Measurements from ENCODE around the gene CUBN.

DNA sequence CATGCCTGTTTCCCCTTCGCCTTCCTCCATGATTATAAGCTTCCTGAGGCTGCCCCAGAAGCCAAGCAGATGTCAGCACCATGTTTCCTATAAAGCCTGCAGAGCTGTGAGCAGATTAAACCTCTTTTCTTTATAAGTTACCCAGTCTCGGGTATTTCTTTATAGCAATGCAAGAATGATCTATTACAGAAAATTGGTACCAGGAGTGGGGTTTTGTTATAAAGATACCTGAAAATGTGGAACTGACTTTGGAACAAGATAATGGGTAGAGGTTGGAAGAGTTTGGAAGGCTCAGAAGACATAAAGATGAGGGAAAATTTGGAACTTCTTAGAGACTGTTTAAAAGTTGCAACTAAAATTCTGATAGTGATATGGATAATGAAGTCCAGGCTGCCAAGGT, 307.6 kb downstream of the CUBN start:
- TF ChIP-seq ZNF230 (CRISPR knock-in tag; IDR thresholded peaks at IDR 0.05) (no peak), CCDC6 (CRISPR knock-in tag; IDR thresholded peaks at IDR 0.05) (no peak), NR2C2 (CRISPR knock-in tag; IDR thresholded peaks at IDR 0.05; ENCODE audit: borderline replicate concordance) (no peak), NFIC (IDR thresholded peaks at IDR 0.05; ENCODE audit: low read length) (no peak), NONO (IDR thresholded peaks at IDR 0.05) (no peak), NONO (CRISPR knock-in tag; conservative IDR thresholded peaks at IDR 0.05) (no peak), SMAD1 (CRISPR knock-in tag; IDR thresholded peaks at IDR 0.05; ENCODE audit: borderline replicate concordance, low read depth) (no peak), ERF (CRISPR knock-in tag; IDR thresholded peaks at IDR 0.05) (no peak)
- TF ChIP-seq, protein P1, sequence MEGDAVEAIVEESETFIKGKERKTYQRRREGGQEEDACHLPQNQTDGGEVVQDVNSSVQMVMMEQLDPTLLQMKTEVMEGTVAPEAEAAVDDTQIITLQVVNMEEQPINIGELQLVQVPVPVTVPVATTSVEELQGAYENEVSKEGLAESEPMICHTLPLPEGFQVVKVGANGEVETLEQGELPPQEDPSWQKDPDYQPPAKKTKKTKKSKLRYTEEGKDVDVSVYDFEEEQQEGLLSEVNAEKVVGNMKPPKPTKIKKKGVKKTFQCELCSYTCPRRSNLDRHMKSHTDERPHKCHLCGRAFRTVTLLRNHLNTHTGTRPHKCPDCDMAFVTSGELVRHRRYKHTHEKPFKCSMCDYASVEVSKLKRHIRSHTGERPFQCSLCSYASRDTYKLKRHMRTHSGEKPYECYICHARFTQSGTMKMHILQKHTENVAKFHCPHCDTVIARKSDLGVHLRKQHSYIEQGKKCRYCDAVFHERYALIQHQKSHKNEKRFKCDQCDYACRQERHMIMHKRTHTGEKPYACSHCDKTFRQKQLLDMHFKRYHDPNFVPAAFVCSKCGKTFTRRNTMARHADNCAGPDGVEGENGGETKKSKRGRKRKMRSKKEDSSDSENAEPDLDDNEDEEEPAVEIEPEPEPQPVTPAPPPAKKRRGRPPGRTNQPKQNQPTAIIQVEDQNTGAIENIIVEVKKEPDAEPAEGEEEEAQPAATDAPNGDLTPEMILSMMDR (CRISPR knock-in tag; IDR thresholded peaks at IDR 0.05) = no peak
- TF ChIP-seq, protein P2, sequence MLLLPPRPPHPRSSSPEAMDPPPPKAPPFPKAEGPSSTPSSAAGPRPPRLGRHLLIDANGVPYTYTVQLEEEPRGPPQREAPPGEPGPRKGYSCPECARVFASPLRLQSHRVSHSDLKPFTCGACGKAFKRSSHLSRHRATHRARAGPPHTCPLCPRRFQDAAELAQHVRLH (CRISPR knock-in tag; IDR thresholded peaks at IDR 0.05; ENCODE audit: borderline replicate concordance, low read depth) = no peak
- TF ChIP-seq, protein P3, sequence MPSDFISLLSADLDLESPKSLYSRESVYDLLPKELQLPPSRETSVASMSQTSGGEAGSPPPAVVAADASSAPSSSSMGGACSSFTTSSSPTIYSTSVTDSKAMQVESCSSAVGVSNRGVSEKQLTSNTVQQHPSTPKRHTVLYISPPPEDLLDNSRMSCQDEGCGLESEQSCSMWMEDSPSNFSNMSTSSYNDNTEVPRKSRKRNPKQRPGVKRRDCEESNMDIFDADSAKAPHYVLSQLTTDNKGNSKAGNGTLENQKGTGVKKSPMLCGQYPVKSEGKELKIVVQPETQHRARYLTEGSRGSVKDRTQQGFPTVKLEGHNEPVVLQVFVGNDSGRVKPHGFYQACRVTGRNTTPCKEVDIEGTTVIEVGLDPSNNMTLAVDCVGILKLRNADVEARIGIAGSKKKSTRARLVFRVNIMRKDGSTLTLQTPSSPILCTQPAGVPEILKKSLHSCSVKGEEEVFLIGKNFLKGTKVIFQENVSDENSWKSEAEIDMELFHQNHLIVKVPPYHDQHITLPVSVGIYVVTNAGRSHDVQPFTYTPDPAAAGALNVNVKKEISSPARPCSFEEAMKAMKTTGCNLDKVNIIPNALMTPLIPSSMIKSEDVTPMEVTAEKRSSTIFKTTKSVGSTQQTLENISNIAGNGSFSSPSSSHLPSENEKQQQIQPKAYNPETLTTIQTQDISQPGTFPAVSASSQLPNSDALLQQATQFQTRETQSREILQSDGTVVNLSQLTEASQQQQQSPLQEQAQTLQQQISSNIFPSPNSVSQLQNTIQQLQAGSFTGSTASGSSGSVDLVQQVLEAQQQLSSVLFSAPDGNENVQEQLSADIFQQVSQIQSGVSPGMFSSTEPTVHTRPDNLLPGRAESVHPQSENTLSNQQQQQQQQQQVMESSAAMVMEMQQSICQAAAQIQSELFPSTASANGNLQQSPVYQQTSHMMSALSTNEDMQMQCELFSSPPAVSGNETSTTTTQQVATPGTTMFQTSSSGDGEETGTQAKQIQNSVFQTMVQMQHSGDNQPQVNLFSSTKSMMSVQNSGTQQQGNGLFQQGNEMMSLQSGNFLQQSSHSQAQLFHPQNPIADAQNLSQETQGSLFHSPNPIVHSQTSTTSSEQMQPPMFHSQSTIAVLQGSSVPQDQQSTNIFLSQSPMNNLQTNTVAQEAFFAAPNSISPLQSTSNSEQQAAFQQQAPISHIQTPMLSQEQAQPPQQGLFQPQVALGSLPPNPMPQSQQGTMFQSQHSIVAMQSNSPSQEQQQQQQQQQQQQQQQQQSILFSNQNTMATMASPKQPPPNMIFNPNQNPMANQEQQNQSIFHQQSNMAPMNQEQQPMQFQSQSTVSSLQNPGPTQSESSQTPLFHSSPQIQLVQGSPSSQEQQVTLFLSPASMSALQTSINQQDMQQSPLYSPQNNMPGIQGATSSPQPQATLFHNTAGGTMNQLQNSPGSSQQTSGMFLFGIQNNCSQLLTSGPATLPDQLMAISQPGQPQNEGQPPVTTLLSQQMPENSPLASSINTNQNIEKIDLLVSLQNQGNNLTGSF (CRISPR knock-in tag; IDR thresholded peaks at IDR 0.05) = no peak
- TF ChIP-seq, protein P4, sequence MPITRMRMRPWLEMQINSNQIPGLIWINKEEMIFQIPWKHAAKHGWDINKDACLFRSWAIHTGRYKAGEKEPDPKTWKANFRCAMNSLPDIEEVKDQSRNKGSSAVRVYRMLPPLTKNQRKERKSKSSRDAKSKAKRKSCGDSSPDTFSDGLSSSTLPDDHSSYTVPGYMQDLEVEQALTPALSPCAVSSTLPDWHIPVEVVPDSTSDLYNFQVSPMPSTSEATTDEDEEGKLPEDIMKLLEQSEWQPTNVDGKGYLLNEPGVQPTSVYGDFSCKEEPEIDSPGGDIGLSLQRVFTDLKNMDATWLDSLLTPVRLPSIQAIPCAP (CRISPR knock-in tag; IDR thresholded peaks at IDR 0.05; ENCODE audit: low read depth) = no peak
- TF ChIP-seq, protein P5, sequence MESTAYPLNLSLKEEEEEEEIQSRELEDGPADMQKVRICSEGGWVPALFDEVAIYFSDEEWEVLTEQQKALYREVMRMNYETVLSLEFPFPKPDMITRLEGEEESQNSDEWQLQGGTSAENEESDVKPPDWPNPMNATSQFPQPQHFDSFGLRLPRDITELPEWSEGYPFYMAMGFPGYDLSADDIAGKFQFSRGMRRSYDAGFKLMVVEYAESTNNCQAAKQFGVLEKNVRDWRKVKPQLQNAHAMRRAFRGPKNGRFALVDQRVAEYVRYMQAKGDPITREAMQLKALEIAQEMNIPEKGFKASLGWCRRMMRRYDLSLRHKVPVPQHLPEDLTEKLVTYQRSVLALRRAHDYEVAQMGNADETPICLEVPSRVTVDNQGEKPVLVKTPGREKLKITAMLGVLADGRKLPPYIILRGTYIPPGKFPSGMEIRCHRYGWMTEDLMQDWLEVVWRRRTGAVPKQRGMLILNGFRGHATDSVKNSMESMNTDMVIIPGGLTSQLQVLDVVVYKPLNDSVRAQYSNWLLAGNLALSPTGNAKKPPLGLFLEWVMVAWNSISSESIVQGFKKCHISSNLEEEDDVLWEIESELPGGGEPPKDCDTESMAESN (CRISPR knock-in tag; conservative IDR thresholded peaks at IDR 0.05) = no peak
